Measurements from ENCODE around the gene OR52M1. TPM values are rescaled to one million over a fixed set of nuclear protein-coding genes. Genes with fewer than 3 reads are reported as not detected.

The OR52M1 gene
- total RNA-seq, 1 experiment from 2014 or later = not detected

- no peaks in the 10 kb centered on the region for H3K9me3 ChIP-seq (ENCODE audit: insufficient read depth, low read depth)
- no peak overlapping the region for H2AFZ ChIP-seq
- peaks cover 14% of the 10 kb centered on the region for H3K27me3 ChIP-seq (ENCODE audit: insufficient read depth, low read depth)
- H3K27ac ChIP-seq = no peak overlapping the region
- no peak for DNase-seq
- no peaks in the 10 kb centered on the region for H3K9me2 ChIP-seq (ENCODE audit: insufficient read depth)
- BruUV-seq (replicated peaks) = no TSS peak
- no peaks in the 10 kb centered on the region for H3K36me3 ChIP-seq (ENCODE audit: low read depth)
- no peaks in the 10 kb centered on the region for H3K79me2 ChIP-seq (ENCODE audit: low read depth)
- no peak overlapping the region for H3K4me3 ChIP-seq
- TF ChIP-seq CTCF (conservative IDR thresholded peaks at IDR 0.05) = no peak
- no peak for TF ChIP-seq EZH2 (IDR thresholded peaks at IDR 0.05; ENCODE audit: low read depth)
- intact Hi-C loops (cut with micrococcal nuclease; ENCODE audit: unreplicated experiment) = no loop called here
- ChIA-PET POLR2A (ENCODE audit: unreplicated experiment) (no interaction called here), CTCF (no interaction called here)
- H3K4me2 ChIP-seq = no peak overlapping the region
- H3F3A ChIP-seq (ENCODE audit: insufficient read depth, low read depth) = no peaks in the 10 kb centered on the region
- H4K20me1 ChIP-seq (ENCODE audit: insufficient read depth) = no peaks in the 10 kb centered on the region
- H3K4me1 ChIP-seq (replicated peaks; ENCODE audit: insufficient read depth) = no peaks in the 10 kb centered on the region
Observed at GRCh38 chr11:4576880-4577279, 31.9 kb downstream of the OR52M1 start.

DNA sequence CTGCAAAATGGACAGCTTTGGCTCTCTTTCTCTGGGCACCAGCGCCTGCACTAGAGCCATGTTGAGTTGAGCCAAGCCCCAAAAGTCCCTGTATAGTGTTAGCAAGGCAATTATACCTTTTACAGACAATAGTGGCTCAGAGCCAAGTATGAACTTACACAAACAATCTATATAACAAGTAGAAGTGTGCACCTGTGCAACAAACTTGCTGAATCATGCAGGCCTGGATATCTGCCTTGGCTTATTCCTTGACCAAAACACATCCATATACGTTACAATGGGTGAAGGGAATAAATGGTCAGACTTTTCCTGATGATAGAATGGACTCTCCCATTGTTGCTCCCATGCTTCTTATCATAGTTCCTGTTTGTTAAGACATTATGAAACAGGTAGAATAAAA is 32.8 kb downstream of the OR52M1 start:
- no peaks in the 10 kb centered on the region for H3F3A ChIP-seq (ENCODE audit: insufficient read depth, low read depth)
- H3K4me1 ChIP-seq (replicated peaks; ENCODE audit: insufficient read depth) = no peaks in the 10 kb centered on the region
- ChIA-PET CTCF (no interaction called here), POLR2A (ENCODE audit: unreplicated experiment) (no interaction called here)
- no peak overlapping the region for H2AFZ ChIP-seq
- no peaks in the 10 kb centered on the region for H3K9me2 ChIP-seq (ENCODE audit: insufficient read depth)
- peaks cover 14% of the 10 kb centered on the region for H3K27me3 ChIP-seq (ENCODE audit: insufficient read depth, low read depth)
- H3K4me3 ChIP-seq = no peak overlapping the region
- no peak for DNase-seq
- no TSS peak for BruUV-seq (replicated peaks)
- H3K27ac ChIP-seq = no peak overlapping the region
- intact Hi-C loops (cut with micrococcal nuclease; ENCODE audit: unreplicated experiment) = no loop called here
- H3K4me2 ChIP-seq = no peak overlapping the region
- no peaks in the 10 kb centered on the region for H3K9me3 ChIP-seq (ENCODE audit: insufficient read depth, low read depth)
- H3K79me2 ChIP-seq (ENCODE audit: low read depth) = no peaks in the 10 kb centered on the region
- TF ChIP-seq EZH2 (IDR thresholded peaks at IDR 0.05; ENCODE audit: low read depth) (no peak), CTCF (conservative IDR thresholded peaks at IDR 0.05) (no peak)
- no peaks in the 10 kb centered on the region for H4K20me1 ChIP-seq (ENCODE audit: insufficient read depth)
- H3K36me3 ChIP-seq (ENCODE audit: low read depth) = no peaks in the 10 kb centered on the region

DNA sequence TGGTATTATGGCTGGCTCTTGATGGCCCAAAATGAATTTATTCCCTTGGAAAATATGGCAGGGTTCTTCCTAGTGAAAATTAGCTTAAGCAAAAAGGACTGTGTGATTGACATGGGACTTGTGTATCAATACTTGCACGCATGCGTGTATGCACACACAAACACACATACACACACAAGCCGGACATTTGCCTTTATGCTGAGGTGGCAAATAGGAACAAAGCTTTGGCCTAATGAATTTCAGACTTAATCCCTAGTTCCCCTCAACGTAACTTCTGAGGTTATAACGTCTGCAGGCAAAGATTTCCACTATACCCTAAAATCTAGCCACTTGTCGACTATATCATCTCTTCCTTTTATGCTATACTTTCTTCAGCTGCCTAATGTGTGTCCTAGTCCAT is 33.6 kb downstream of the OR52M1 start:
- no peak overlapping the region for H3K4me3 ChIP-seq
- H2AFZ ChIP-seq = no peak overlapping the region
- H3K9me2 ChIP-seq (ENCODE audit: insufficient read depth) = no peaks in the 10 kb centered on the region
- no peaks in the 10 kb centered on the region for H3K79me2 ChIP-seq (ENCODE audit: low read depth)
- H3K9me3 ChIP-seq (ENCODE audit: insufficient read depth, low read depth) = no peaks in the 10 kb centered on the region
- no TSS peak for BruUV-seq (replicated peaks)
- no peaks in the 10 kb centered on the region for H3F3A ChIP-seq (ENCODE audit: insufficient read depth, low read depth)
- H3K4me1 ChIP-seq (replicated peaks; ENCODE audit: insufficient read depth) = no peaks in the 10 kb centered on the region
- ChIA-PET CTCF (no interaction called here), POLR2A (ENCODE audit: unreplicated experiment) (no interaction called here)
- no peak overlapping the region for H3K4me2 ChIP-seq
- H4K20me1 ChIP-seq (ENCODE audit: insufficient read depth) = no peaks in the 10 kb centered on the region
- intact Hi-C loops (cut with micrococcal nuclease; ENCODE audit: unreplicated experiment) = no loop called here
- TF ChIP-seq EZH2 (IDR thresholded peaks at IDR 0.05; ENCODE audit: low read depth) (no peak), CTCF (conservative IDR thresholded peaks at IDR 0.05) (no peak)
- no peak for DNase-seq
- H3K27ac ChIP-seq = no peak overlapping the region
- no peaks in the 10 kb centered on the region for H3K36me3 ChIP-seq (ENCODE audit: low read depth)
- peaks cover 15% of the 10 kb centered on the region for H3K27me3 ChIP-seq (ENCODE audit: insufficient read depth, low read depth)

Data from PC-9 (cell line).